ENCODE data around the gene HCN2.

HCN2 gene

DNA sequence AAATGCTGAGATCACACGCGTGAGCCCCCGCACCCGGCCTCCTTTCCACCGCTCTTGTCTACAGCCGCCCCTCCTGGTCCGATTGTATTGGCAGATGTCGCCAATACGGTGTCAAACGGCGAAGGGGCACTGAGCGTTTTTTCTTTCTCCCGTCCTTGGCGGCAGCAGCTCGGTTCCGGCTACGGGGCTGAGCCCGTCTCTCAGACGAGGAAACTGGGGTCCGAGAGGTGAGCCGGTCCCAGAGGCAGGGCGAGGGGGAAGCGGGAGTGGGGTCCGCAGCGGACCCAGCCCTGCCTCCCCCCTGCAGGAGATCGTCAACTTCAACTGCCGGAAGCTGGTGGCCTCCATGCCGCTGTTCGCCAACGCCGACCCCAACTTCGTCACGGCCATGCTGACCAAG is 23.3 kb downstream of the HCN2 start:
- TF ChIP-seq, protein P1, sequence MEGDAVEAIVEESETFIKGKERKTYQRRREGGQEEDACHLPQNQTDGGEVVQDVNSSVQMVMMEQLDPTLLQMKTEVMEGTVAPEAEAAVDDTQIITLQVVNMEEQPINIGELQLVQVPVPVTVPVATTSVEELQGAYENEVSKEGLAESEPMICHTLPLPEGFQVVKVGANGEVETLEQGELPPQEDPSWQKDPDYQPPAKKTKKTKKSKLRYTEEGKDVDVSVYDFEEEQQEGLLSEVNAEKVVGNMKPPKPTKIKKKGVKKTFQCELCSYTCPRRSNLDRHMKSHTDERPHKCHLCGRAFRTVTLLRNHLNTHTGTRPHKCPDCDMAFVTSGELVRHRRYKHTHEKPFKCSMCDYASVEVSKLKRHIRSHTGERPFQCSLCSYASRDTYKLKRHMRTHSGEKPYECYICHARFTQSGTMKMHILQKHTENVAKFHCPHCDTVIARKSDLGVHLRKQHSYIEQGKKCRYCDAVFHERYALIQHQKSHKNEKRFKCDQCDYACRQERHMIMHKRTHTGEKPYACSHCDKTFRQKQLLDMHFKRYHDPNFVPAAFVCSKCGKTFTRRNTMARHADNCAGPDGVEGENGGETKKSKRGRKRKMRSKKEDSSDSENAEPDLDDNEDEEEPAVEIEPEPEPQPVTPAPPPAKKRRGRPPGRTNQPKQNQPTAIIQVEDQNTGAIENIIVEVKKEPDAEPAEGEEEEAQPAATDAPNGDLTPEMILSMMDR (IDR thresholded peaks at IDR 0.05), result no peak
- Histone ChIP-seq H3K9me3 (no peaks in the 10 kb centered on the region), H3K27me3 (peaks cover 0 to 35% of the 10 kb centered on the region in 2 donors), H3K27ac (no peak overlapping the region), H3K4me1 (peaks cover 0 to 13% (median 4%) of the 10 kb centered on the region in 4 donors), H3K36me3 (peaks cover 10 to 13% (median 12%) of the 10 kb centered on the region in 3 donors), H3K4me3 (no peak overlapping the region)
- no peak for DNase-seq
- intact Hi-C loops (cut with DNase I; ENCODE audit: low total_unique reads), result no loop called here

DNA sequence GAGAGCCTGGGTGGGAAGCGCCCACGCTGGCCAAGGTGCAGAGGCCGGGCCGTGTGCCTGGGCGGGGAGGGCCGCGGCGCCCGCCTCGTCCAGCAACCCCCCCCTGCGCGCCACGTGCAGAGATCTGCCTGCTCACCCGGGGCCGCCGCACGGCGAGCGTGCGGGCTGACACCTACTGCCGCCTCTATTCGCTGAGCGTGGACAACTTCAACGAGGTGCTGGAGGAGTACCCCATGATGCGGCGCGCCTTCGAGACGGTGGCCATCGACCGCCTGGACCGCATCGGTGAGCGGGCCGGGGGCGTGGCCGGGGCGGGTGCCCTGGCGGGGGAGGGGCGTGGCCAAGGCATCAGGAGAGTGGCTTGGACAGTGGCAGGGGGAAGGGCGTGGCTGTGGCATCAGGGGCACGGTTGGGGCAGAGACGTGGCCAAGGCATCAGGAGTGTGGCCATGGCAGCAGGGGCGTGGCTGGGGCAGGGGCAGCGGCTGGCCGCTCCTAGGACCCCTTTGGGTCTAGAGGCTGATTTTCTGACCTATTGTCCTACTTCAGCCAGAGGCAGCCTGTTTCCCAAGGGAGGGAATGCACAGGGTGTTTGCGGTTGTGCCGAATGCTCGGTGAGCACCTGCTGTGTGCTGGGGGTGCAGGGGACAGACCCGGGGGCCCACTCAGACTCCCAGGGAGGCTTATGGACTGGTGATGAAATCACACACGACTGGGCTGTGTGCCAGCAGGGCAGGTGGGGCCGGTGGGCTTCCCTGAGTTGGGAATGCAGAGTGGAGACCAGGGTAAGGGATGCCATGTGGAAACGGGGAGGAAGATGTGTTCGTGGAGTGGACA is 24.3 kb downstream of the HCN2 start:
- H3K9me3 ChIP-seq, result no peaks in the 10 kb centered on the region
- TF ChIP-seq, protein P1 (IDR thresholded peaks at IDR 0.05), result no peak
- H3K4me3 ChIP-seq, result no peak overlapping the region
- peaks cover 0 to 34% of the 10 kb centered on the region in 2 donors for H3K27me3 ChIP-seq
- H3K27ac ChIP-seq, result no peak overlapping the region
- intact Hi-C loops (cut with DNase I; ENCODE audit: low total_unique reads), result no loop called here
- peaks cover 20 to 23% (median 22%) of the 10 kb centered on the region in 3 donors for H3K36me3 ChIP-seq
- DNase-seq, result no peak
- H3K4me1 ChIP-seq, result peaks cover 0 to 13% (median 4%) of the 10 kb centered on the region in 4 donors

DNA sequence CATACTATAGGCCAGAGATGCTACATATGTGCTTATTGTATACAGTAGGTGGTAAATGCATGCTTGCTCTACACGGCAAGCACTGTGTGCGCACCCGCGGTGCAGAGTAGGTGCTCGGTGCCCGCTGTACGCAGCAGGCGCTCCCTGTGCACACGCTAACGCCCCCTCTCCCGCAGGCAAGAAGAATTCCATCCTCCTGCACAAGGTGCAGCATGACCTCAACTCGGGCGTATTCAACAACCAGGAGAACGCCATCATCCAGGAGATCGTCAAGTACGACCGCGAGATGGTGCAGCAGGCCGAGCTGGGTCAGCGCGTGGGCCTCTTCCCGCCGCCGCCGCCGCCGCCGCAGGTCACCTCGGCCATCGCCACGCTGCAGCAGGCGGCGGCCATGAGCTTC is 25.9 kb downstream of the HCN2 start:
- TF ChIP-seq, protein P1 (IDR thresholded peaks at IDR 0.05), result no peak
- H3K36me3 ChIP-seq, result peaks cover 36 to 39% (median 39%) of the 10 kb centered on the region in 3 donors
- no peak overlapping the region for H3K27ac ChIP-seq
- no peak overlapping the region for H3K4me3 ChIP-seq
- H3K9me3 ChIP-seq, result no peaks in the 10 kb centered on the region
- no peak for DNase-seq
- peaks cover 0 to 23% of the 10 kb centered on the region in 2 donors for H3K27me3 ChIP-seq
- peaks cover 0 to 8% (median 4%) of the 10 kb centered on the region in 4 donors for H3K4me1 ChIP-seq
- intact Hi-C loops (cut with DNase I; ENCODE audit: low total_unique reads), result no loop called here

DNA sequence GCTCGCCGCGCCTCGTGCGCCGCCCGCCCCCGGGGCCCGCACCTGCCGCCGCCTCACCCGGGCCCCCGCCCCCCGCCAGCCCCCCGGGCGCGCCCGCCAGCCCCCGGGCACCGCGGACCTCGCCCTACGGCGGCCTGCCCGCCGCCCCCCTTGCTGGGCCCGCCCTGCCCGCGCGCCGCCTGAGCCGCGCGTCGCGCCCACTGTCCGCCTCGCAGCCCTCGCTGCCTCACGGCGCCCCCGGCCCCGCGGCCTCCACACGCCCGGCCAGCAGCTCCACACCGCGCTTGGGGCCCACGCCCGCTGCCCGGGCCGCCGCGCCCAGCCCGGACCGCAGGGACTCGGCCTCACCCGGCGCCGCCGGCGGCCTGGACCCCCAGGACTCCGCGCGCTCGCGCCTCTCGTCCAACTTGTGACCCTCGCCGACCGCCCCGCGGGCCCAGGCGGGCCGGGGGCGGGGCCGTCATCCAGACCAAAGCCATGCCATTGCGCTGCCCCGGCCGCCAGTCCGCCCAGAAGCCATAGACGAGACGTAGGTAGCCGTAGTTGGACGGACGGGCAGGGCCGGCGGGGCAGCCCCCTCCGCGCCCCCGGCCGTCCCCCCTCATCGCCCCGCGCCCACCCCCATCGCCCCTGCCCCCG is 26.5 kb downstream of the HCN2 start:
- peaks cover 0 to 7% (median 3%) of the 10 kb centered on the region in 4 donors for H3K4me1 ChIP-seq
- no peaks in the 10 kb centered on the region for H3K9me3 ChIP-seq
- DNase-seq, result no peak
- no peak overlapping the region for H3K4me3 ChIP-seq
- peaks cover 36 to 45% (median 44%) of the 10 kb centered on the region in 3 donors for H3K36me3 ChIP-seq
- peaks cover 0 to 23% of the 10 kb centered on the region in 2 donors for H3K27me3 ChIP-seq
- no peak overlapping the region for H3K27ac ChIP-seq
- intact Hi-C loops (cut with DNase I; ENCODE audit: low total_unique reads), result no loop called here
- TF ChIP-seq, protein P1 (IDR thresholded peaks at IDR 0.05), result no peak

DNA sequence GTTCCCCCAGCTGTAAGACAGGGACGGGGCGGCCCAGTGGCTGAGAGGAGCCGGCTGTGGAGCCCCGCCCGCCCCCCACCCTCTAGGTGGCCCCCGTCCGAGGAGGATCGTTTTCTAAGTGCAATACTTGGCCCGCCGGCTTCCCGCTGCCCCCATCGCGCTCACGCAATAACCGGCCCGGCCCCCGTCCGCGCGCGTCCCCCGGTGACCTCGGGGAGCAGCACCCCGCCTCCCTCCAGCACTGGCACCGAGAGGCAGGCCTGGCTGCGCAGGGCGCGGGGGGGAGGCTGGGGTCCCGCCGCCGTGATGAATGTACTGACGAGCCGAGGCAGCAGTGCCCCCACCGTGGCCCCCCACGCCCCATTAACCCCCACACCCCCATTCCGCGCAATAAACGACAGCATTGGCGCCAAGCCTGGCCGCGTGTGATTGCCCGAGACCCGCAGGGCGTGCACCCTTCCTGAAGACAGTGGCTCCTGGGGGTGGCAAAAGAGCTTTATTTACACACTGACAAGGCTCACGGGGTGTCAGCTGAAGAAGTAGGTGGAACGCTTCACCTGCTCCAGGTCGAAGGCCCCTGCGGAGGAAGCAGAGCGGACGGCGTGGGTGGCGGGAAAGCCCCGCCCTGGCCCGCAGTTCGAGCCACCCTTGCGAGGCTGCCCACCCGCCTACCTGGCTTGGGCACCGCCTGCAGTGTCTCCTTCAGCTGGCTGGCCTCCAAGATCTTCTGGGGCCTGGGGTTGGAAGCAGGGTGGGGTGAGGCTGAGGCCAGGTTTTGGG is 27.3 kb downstream of the HCN2 start:
- H3K4me3 ChIP-seq, result no peak overlapping the region
- H3K36me3 ChIP-seq, result peaks cover 43 to 53% (median 52%) of the 10 kb centered on the region in 3 donors
- H3K27me3 ChIP-seq, result peaks cover 0 to 23% of the 10 kb centered on the region in 2 donors
- no peaks in the 10 kb centered on the region for H3K9me3 ChIP-seq
- TF ChIP-seq, protein P1 (IDR thresholded peaks at IDR 0.05), result no peak
- H3K27ac ChIP-seq, result no peak overlapping the region
- H3K4me1 ChIP-seq, result peaks cover 0 to 7% (median 3%) of the 10 kb centered on the region in 4 donors
- no peak for DNase-seq
- intact Hi-C loops (cut with DNase I; ENCODE audit: low total_unique reads), result no loop called here
